Hepatocyte (in vitro differentiated cells): ENCODE results near the gene DACT1.

Experiments used
- CTCF ChIP-seq: fragments of 200-600 bp; sonication (generic); IDR thresholded peaks from 2 replicates; pipeline ENCODE4 v1.5.1; 2016; ENCODE audit warnings: antibody characterized with exemption, mild to moderate bottlenecking; ENCODE audit not compliant: poor library complexity
- EZH2 ChIP-seq: fragments of 200-600 bp; sonication (generic); IDR thresholded peaks from 2 replicates; pipeline ENCODE4 v1.6.1; 2016; ENCODE audit warnings: antibody characterized with exemption, mild to moderate bottlenecking, borderline replicate concordance
- EZH2phosphoT487 ChIP-seq: fragments of 200-600 bp; sonication (generic); IDR thresholded peaks from one replicate; pipeline ENCODE4 v1.6.1; 2018; ENCODE audit warnings: antibody characterized with exemption, mild to moderate bottlenecking, low read depth, moderate library complexity; ENCODE audit not compliant: unreplicated experiment, severe bottlenecking

- TF ChIP-seq CTCF (no peak), EZH2 (no peak), EZH2phosphoT487 (no peak)
Observed at GRCh38 chr14:58639198-58639565, 1.4 kb downstream of the DACT1 start.
